Activated B cell treated with CpG ODN at 0.5 μM for 24 hours (primary cell): ENCODE data around the gene COG3. TPM values are rescaled to one million over a fixed set of nuclear protein-coding genes. Genes with fewer than 3 reads are reported as not detected.

Experiments used
- ATAC-seq: fragments of 200-7000 bp; cut with Tn5 transposase; one replicate; pipeline ENCODE4 v1.10.0; 2021; ENCODE audit warnings: low read depth, mild to moderate bottlenecking, moderate library complexity
- CTCF ChIA-PET: fragments of 350-600 bp; sonication (Branson Sonifier 250); formaldehyde crosslinking; loops from one replicate; lab custom pipeline; 2021; ENCODE audit warnings: antibody characterized with exemption; lab: Charles Lee
- POLR2A ChIA-PET: fragments of 350-600 bp; sonication (Branson Sonifier 250); formaldehyde crosslinking; loops from one replicate; lab custom pipeline; 2021; ENCODE audit warnings: antibody characterized with exemption; lab: Charles Lee
- DNase-seq: peaks from one replicate; pipeline ENCODE4 v3.0.0; 2022
- H3K27ac Mint-ChIP-seq: one replicate; pipeline ENCODE4 v1.8.0; 2020; ENCODE audit warnings: mixed read lengths
- H3K27me3 Mint-ChIP-seq: one replicate; pipeline ENCODE4 v1.8.0; 2021; ENCODE audit warnings: mixed read lengths
- H3K36me3 Mint-ChIP-seq: one replicate; pipeline ENCODE4 v1.8.0; 2021; ENCODE audit warnings: low read depth, mixed read lengths
- H3K4me1 Mint-ChIP-seq: one replicate; pipeline ENCODE4 v1.8.0; 2021; ENCODE audit warnings: mixed read lengths
- H3K4me3 Mint-ChIP-seq: one replicate; pipeline ENCODE4 v1.8.0; 2020; ENCODE audit warnings: mild to moderate bottlenecking, mixed read lengths
- H3K9me3 Mint-ChIP-seq: one replicate; pipeline ENCODE4 v1.8.0; 2020; ENCODE audit warnings: mixed read lengths
- CTCF ChIP-seq: fragments of 200-600 bp; IDR thresholded peaks from one replicate; pipeline ENCODE4 v1.8.0; 2022; ENCODE audit warnings: antibody characterized with exemption, mild to moderate bottlenecking
- intact Hi-C: fragments of 100-400 bp; cut with micrococcal nuclease; formaldehyde crosslinking; loops from one replicate; pipeline ENCODE4 v1.15.1; 2024
- total RNA-seq: library from RNA; stranded (reverse); gene quantifications from 2 replicates; pipeline ENCODE4 v1.2.3, GENCODE V29; 2022

The COG3 gene
- total RNA-seq, 1 donor from 2014 or later, result 31.6 TPM

- Mint-ChIP-seq H3K36me3 (no peaks in the 10 kb centered on the region), H3K4me3 (no peak overlapping the region), H3K9me3 (no peaks in the 10 kb centered on the region), H3K4me1 (no peaks in the 10 kb centered on the region), H3K27me3 (no peaks in the 10 kb centered on the region), H3K27ac (no peak overlapping the region)
- TF ChIP-seq CTCF, result no peak
- ChIA-PET POLR2A (no interaction called here), CTCF (no interaction called here)
- intact Hi-C loops, result no loop called here
- no peak for DNase-seq
- no peak for ATAC-seq
These were observed 30.0 kb upstream of the COG3 start for GRCh38 chr13:45434556-45435371.

- ATAC-seq (no peak), DNase-seq (no peak)
- H3K4me3 Mint-ChIP-seq, result no peak overlapping the region
- H3K36me3 Mint-ChIP-seq, result no peaks in the 10 kb centered on the region
- intact Hi-C loops, result no loop called here
- TF ChIP-seq CTCF, result no peak
- H3K27ac Mint-ChIP-seq, result no peak overlapping the region
- H3K27me3 Mint-ChIP-seq, result no peaks in the 10 kb centered on the region
- H3K4me1 Mint-ChIP-seq, result peaks cover under 1% of the 10 kb centered on the region
- CTCF ChIA-PET, result no interaction called here
- no peaks in the 10 kb centered on the region for H3K9me3 Mint-ChIP-seq
- POLR2A ChIA-PET, result no interaction called here
These were observed 28.4 kb upstream of the COG3 start for GRCh38 chr13:45436332-45436731.

DNA sequence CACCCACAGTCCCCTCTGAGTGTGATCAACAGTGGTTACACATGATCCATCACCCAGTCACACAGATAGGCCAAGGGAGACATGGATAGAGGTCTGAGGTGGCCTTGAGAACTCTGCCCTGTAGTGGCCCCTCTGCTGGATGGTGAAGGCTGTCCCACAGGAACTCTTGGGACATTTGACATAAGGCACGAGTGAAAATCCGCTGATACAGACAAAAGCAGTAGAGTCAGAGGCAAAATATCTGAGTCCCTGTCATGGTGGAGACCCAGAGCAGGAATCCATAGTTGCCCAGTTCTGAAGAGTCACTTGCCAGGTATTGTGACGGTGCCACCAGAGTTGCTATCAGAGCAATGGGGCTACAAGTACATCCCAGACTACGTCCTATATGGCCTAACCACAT, 27.8 kb upstream of the COG3 start:
- DNase-seq (no peak), ATAC-seq (no peak)
- no peaks in the 10 kb centered on the region for H3K36me3 Mint-ChIP-seq
- ChIA-PET CTCF (no interaction called here), POLR2A (no interaction called here)
- TF ChIP-seq CTCF, result no peak
- peaks cover 7% of the 10 kb centered on the region for H3K4me1 Mint-ChIP-seq
- no peak overlapping the region for H3K27ac Mint-ChIP-seq
- no peaks in the 10 kb centered on the region for H3K9me3 Mint-ChIP-seq
- no peak overlapping the region for H3K4me3 Mint-ChIP-seq
- H3K27me3 Mint-ChIP-seq, result no peaks in the 10 kb centered on the region
- intact Hi-C loops, result no loop called here

GRCh38 chr13:45437947-45438346, 26.8 kb upstream of the COG3 start:
- no peak for TF ChIP-seq CTCF
- H3K27me3 Mint-ChIP-seq, result no peaks in the 10 kb centered on the region
- no peaks in the 10 kb centered on the region for H3K36me3 Mint-ChIP-seq
- no peaks in the 10 kb centered on the region for H3K9me3 Mint-ChIP-seq
- ChIA-PET POLR2A (no interaction called here), CTCF (no interaction called here)
- intact Hi-C loops, result no loop called here
- no peak for DNase-seq
- H3K27ac Mint-ChIP-seq, result no peak overlapping the region
- no peak for ATAC-seq
- H3K4me1 Mint-ChIP-seq, result peaks cover 9% of the 10 kb centered on the region
- no peak overlapping the region for H3K4me3 Mint-ChIP-seq

GRCh38 chr13:45439008-45439407, 25.7 kb upstream of the COG3 start:
- ChIA-PET POLR2A (no interaction called here), CTCF (no interaction called here)
- H3K36me3 Mint-ChIP-seq, result no peaks in the 10 kb centered on the region
- H3K27me3 Mint-ChIP-seq, result peaks cover 4% of the 10 kb centered on the region
- H3K4me1 Mint-ChIP-seq, result peaks cover 9% of the 10 kb centered on the region
- intact Hi-C loops, result no loop called here
- H3K27ac Mint-ChIP-seq, result no peak overlapping the region
- ATAC-seq (no peak), DNase-seq (no peak)
- no peaks in the 10 kb centered on the region for H3K9me3 Mint-ChIP-seq
- no peak for TF ChIP-seq CTCF
- H3K4me3 Mint-ChIP-seq, result no peak overlapping the region
